ENCODE data around the gene HTRA3. TPM values are rescaled to one million over a fixed set of nuclear protein-coding genes. Genes with fewer than 3 reads are reported as not detected.
A peak's percentile ranks its signal among the peaks of the same experiment; 100 is the strongest.

Gene HTRA3
- total RNA-seq, 1 donor from 2014 or later: 3.4 TPM

DNA sequence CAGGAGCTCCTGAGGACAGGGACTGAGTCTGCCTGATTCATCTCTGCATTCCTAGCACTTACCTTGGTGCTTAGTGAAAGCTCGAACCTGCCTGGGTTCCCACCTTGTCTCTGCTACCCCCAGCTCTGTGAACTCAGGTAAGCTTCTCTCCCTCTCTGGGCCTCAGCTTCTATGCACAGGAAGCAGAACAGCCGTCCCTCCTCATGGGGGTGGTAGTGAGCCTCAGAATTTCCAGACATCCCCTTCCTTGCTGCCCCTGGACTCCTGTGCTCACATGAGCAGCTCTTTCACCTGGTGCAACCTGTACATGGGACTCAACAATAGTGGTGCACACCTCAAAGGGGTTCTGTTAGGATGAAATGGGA lies 50.8 kb downstream of the HTRA3 start:
- no peaks in the 10 kb centered on the region for H3K9me3 Mint-ChIP-seq
- H3K4me3 Mint-ChIP-seq: no peak overlapping the region
- peaks cover 21% of the 10 kb centered on the region for H3K4me1 Mint-ChIP-seq
- no peaks in the 10 kb centered on the region for H3K27me3 Mint-ChIP-seq (ENCODE audit: low read depth)
- no peak for DNase-seq (ENCODE audit: low read depth, low spot score)
- H3K36me3 Mint-ChIP-seq (ENCODE audit: low read depth): no peaks in the 10 kb centered on the region
- TF ChIP-seq, protein P1, sequence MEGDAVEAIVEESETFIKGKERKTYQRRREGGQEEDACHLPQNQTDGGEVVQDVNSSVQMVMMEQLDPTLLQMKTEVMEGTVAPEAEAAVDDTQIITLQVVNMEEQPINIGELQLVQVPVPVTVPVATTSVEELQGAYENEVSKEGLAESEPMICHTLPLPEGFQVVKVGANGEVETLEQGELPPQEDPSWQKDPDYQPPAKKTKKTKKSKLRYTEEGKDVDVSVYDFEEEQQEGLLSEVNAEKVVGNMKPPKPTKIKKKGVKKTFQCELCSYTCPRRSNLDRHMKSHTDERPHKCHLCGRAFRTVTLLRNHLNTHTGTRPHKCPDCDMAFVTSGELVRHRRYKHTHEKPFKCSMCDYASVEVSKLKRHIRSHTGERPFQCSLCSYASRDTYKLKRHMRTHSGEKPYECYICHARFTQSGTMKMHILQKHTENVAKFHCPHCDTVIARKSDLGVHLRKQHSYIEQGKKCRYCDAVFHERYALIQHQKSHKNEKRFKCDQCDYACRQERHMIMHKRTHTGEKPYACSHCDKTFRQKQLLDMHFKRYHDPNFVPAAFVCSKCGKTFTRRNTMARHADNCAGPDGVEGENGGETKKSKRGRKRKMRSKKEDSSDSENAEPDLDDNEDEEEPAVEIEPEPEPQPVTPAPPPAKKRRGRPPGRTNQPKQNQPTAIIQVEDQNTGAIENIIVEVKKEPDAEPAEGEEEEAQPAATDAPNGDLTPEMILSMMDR (conservative IDR thresholded peaks at IDR 0.05): no peak
- H3K27ac Mint-ChIP-seq (ENCODE audit: unreplicated experiment): no peak overlapping the region

- no peak for DNase-seq (ENCODE audit: low read depth, low spot score)
- Mint-ChIP-seq H3K4me1 (peaks cover 12% of the 10 kb centered on the region), H3K9me3 (no peaks in the 10 kb centered on the region), H3K27me3 (ENCODE audit: low read depth) (no peaks in the 10 kb centered on the region), H3K27ac (ENCODE audit: unreplicated experiment) (no peak overlapping the region), H3K36me3 (ENCODE audit: low read depth) (no peaks in the 10 kb centered on the region), H3K4me3 (no peak overlapping the region)
- TF ChIP-seq, protein P1 (conservative IDR thresholded peaks at IDR 0.05): no peak
These were observed 51.7 kb downstream of the HTRA3 start for GRCh38 chr4:8321220-8321619.

GRCh38 chr4:8321771-8322170 lies 52.2 kb downstream of the HTRA3 start:
- Mint-ChIP-seq H3K27ac (ENCODE audit: unreplicated experiment) (peak overlapping the region; percentile 14), H3K36me3 (ENCODE audit: low read depth) (no peaks in the 10 kb centered on the region), H3K4me1 (peaks cover 8% of the 10 kb centered on the region), H3K9me3 (no peaks in the 10 kb centered on the region), H3K4me3 (no peak overlapping the region), H3K27me3 (ENCODE audit: low read depth) (no peaks in the 10 kb centered on the region)
- DNase-seq (ENCODE audit: low read depth, low spot score): no peak
- TF ChIP-seq, protein P1 (conservative IDR thresholded peaks at IDR 0.05): no peak

- Mint-ChIP-seq H3K9me3 (no peaks in the 10 kb centered on the region), H3K27ac (ENCODE audit: unreplicated experiment) (no peak overlapping the region)
These were observed 53.5 kb downstream of the HTRA3 start for GRCh38 chr4:8322794-8323704.

GRCh38 chr4:8323947-8324555 lies 54.5 kb downstream of the HTRA3 start:
- Mint-ChIP-seq H3K4me1 (peaks cover 3% of the 10 kb centered on the region), H3K4me3 (no peak overlapping the region), H3K9me3 (no peaks in the 10 kb centered on the region), H3K27ac (ENCODE audit: unreplicated experiment) (no peak overlapping the region), H3K27me3 (ENCODE audit: low read depth) (no peaks in the 10 kb centered on the region), H3K36me3 (ENCODE audit: low read depth) (no peaks in the 10 kb centered on the region)
- DNase-seq (ENCODE audit: low read depth, low spot score): no peak
- TF ChIP-seq, protein P1 (conservative IDR thresholded peaks at IDR 0.05): no peak

More at GRCh38 chr4:8322794-8323704, 53.5 kb downstream of the HTRA3 start:
- no peak for DNase-seq (ENCODE audit: low read depth, low spot score)
- H3K4me1 Mint-ChIP-seq: peaks cover 5% of the 10 kb centered on the region
- H3K36me3 Mint-ChIP-seq (ENCODE audit: low read depth): no peaks in the 10 kb centered on the region
- H3K4me3 Mint-ChIP-seq: no peak overlapping the region
- no peaks in the 10 kb centered on the region for H3K27me3 Mint-ChIP-seq (ENCODE audit: low read depth)
- TF ChIP-seq, protein P1 (conservative IDR thresholded peaks at IDR 0.05): no peak

Measured in neural crest cell (in vitro differentiated cells).